Endothelial cell of umbilical vein (primary cell): ENCODE results near the gene ITIH2.

ENCODE experiments used
- EZH2 ChIP-seq: IDR thresholded peaks from 2 replicates; pipeline ENCODE4 v1.6.1; 2012; ENCODE audit warnings: borderline replicate concordance, low read depth, mild to moderate bottlenecking, moderate library complexity, low read length, inconsistent platforms; ENCODE audit not compliant: severe bottlenecking
- MYC ChIP-seq: IDR thresholded peaks from one replicate; pipeline ENCODE4 v1.6.1; 2011; ENCODE audit warnings: mild to moderate bottlenecking, low read depth, low read length
- POLR2A ChIP-seq: IDR thresholded peaks from 2 replicates; pipeline ENCODE4 v1.6.1; 2012; ENCODE audit warnings: low read depth, mild to moderate bottlenecking, control low read depth, low read length
- TF ChIP-seq, protein P1 (sequence below), 2 donors: IDR thresholded peaks; 1 replicate in 1 of 2; 2 replicates in 1 of 2; pipeline ENCODE4 v1.5.1; 2011; ENCODE audit warnings: low read length in 2 of 2, mild to moderate bottlenecking in 2 of 2, moderate library complexity in 2 of 2, control low read depth in 1 of 2, inconsistent platforms in 1 of 2, low read depth in 1 of 2; ENCODE audit not compliant: insufficient read depth in 1 of 2; ENCODE audit errors: extremely low read depth in 1 of 2

DNA sequence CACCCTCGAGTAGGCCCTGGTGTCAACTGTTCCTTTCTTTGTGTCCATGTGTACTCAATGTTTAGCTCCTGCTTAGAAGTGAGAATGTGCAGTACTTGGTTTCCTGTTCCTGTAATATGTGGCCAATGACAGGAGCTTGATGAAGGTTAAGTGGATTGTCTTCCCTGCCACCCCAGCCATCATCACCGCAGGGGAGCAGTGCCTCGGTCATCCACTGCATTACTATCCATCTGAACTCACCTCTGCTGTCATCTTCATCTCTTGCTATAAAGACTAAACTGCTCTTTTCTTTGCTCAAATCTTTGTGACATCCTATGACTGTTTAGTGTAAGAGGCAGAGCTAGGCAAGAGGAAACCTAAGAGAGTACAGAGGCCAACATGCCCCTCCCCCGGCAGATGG, 15.6 kb downstream of the ITIH2 start:
- TF ChIP-seq, protein P1, sequence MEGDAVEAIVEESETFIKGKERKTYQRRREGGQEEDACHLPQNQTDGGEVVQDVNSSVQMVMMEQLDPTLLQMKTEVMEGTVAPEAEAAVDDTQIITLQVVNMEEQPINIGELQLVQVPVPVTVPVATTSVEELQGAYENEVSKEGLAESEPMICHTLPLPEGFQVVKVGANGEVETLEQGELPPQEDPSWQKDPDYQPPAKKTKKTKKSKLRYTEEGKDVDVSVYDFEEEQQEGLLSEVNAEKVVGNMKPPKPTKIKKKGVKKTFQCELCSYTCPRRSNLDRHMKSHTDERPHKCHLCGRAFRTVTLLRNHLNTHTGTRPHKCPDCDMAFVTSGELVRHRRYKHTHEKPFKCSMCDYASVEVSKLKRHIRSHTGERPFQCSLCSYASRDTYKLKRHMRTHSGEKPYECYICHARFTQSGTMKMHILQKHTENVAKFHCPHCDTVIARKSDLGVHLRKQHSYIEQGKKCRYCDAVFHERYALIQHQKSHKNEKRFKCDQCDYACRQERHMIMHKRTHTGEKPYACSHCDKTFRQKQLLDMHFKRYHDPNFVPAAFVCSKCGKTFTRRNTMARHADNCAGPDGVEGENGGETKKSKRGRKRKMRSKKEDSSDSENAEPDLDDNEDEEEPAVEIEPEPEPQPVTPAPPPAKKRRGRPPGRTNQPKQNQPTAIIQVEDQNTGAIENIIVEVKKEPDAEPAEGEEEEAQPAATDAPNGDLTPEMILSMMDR (IDR thresholded peaks at IDR 0.05; ENCODE audit: extremely low read depth in 1 of 2, insufficient read depth in 1 of 2, low read depth in 1 of 2, low read length in 2 of 2), result no peak
- no peak for TF ChIP-seq POLR2A
- no peak for TF ChIP-seq EZH2
- no peak for TF ChIP-seq MYC
